HL-60 (cell line): ENCODE data around the gene RUBCNL.

ENCODE experiments used
- DNase-seq, 2 experiments: peaks; one replicate each; pipeline ENCODE4 v3.0.0-alpha.2; 2010 to 2020; ENCODE audit warnings: low read depth in 1 of 2, low spot score in 1 of 2
- H3K27ac ChIP-seq: fragments of 250-450 bp; sonication (Bioruptor Pico); replicated peaks from 2 replicates; pipeline ENCODE4 v1.5.1; 2020; ENCODE audit warnings: mild to moderate bottlenecking, moderate library complexity
- H3K27me3 ChIP-seq: fragments of 250-450 bp; sonication (Bioruptor Pico); 2 replicates; pipeline ENCODE4 v1.5.1; 2021; ENCODE audit warnings: mild to moderate bottlenecking, moderate library complexity; ENCODE audit not compliant: insufficient read depth, poor library complexity, severe bottlenecking
- H3K4me3 ChIP-seq: replicated peaks from 2 replicates; pipeline ENCODE4 v1.5.1; 2011; ENCODE audit warnings: mild to moderate bottlenecking, control low read depth, low read length; ENCODE audit not compliant: insufficient read depth
- GABPA ChIP-seq: IDR thresholded peaks from 2 replicates; pipeline ENCODE4 v1.6.1; 2012; ENCODE audit warnings: low read depth
- POLR2AphosphoS5 ChIP-seq: IDR thresholded peaks from 2 replicates; pipeline ENCODE4 v1.6.1; 2012; ENCODE audit warnings: low read depth
- SPI1 ChIP-seq: IDR thresholded peaks from 2 replicates; pipeline ENCODE4 v1.6.1; 2012; ENCODE audit warnings: low read depth, mild to moderate bottlenecking, borderline replicate concordance
- TF ChIP-seq, protein P1 (sequence below): IDR thresholded peaks from 2 replicates; pipeline ENCODE4 v1.6.1; 2012; ENCODE audit warnings: low read depth; ENCODE audit not compliant: insufficient replicate concordance
- TF ChIP-seq, protein P2 (sequence below): IDR thresholded peaks from one replicate; pipeline ENCODE4 v1.5.1; 2011; ENCODE audit warnings: low read length, control low read depth, inconsistent platforms; ENCODE audit not compliant: insufficient read depth

Gene RUBCNL

DNA sequence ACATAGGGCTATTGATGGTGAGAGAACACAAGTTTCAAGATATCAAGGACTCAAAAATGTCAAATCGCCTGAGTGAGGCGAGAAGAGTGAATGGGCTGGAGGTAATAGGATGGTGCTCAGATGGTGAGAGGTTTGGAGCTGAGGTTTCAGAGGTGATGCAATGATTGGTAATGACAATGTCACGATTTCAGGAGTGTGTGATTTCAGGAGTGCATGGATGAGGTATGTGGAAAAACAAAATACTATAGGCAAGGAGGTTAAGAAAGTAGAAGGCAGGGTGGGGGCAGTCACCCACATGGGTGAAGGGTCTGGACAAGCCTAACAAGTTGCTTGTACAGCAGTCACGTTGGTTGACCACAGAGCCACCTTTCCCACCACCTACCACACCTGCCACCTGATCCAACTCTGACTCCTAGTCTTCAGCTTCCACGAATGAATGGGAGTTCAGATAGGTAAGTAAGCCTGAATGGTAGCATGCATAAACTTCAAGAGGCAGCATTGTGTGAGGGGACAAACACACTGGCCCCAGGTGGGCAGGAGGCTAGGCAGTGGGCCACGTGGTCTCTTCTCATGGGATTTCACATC, 71.5 kb downstream of the RUBCNL start:
- H3K27ac ChIP-seq: no peak overlapping the region
- H3K4me3 ChIP-seq: no peak overlapping the region
- no peaks in the 10 kb centered on the region for H3K27me3 ChIP-seq
- TF ChIP-seq, protein P1, sequence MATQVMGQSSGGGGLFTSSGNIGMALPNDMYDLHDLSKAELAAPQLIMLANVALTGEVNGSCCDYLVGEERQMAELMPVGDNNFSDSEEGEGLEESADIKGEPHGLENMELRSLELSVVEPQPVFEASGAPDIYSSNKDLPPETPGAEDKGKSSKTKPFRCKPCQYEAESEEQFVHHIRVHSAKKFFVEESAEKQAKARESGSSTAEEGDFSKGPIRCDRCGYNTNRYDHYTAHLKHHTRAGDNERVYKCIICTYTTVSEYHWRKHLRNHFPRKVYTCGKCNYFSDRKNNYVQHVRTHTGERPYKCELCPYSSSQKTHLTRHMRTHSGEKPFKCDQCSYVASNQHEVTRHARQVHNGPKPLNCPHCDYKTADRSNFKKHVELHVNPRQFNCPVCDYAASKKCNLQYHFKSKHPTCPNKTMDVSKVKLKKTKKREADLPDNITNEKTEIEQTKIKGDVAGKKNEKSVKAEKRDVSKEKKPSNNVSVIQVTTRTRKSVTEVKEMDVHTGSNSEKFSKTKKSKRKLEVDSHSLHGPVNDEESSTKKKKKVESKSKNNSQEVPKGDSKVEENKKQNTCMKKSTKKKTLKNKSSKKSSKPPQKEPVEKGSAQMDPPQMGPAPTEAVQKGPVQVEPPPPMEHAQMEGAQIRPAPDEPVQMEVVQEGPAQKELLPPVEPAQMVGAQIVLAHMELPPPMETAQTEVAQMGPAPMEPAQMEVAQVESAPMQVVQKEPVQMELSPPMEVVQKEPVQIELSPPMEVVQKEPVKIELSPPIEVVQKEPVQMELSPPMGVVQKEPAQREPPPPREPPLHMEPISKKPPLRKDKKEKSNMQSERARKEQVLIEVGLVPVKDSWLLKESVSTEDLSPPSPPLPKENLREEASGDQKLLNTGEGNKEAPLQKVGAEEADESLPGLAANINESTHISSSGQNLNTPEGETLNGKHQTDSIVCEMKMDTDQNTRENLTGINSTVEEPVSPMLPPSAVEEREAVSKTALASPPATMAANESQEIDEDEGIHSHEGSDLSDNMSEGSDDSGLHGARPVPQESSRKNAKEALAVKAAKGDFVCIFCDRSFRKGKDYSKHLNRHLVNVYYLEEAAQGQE: no peak
- TF ChIP-seq, protein P2, sequence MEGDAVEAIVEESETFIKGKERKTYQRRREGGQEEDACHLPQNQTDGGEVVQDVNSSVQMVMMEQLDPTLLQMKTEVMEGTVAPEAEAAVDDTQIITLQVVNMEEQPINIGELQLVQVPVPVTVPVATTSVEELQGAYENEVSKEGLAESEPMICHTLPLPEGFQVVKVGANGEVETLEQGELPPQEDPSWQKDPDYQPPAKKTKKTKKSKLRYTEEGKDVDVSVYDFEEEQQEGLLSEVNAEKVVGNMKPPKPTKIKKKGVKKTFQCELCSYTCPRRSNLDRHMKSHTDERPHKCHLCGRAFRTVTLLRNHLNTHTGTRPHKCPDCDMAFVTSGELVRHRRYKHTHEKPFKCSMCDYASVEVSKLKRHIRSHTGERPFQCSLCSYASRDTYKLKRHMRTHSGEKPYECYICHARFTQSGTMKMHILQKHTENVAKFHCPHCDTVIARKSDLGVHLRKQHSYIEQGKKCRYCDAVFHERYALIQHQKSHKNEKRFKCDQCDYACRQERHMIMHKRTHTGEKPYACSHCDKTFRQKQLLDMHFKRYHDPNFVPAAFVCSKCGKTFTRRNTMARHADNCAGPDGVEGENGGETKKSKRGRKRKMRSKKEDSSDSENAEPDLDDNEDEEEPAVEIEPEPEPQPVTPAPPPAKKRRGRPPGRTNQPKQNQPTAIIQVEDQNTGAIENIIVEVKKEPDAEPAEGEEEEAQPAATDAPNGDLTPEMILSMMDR: no peak
- TF ChIP-seq POLR2AphosphoS5 (no peak), SPI1 (no peak)
- no peak for DNase-seq

DNA sequence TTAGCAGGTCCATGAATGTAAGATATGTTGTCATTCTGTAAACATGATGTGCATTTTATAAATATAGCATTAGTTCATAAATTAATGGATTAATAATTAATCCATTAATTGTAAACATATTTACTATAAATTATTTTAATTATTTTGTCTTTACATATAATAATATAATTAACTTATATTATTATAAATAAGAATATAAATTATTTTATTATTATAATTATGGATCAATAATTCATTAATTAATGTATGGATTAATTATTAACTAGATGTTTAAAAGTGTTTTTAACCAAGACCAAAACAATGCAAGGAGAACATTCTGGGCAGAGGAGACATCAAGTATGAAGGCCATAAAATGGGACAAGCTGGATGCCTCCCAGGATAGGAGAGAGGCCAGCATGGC, 72.0 kb downstream of the RUBCNL start:
- H3K27me3 ChIP-seq: no peaks in the 10 kb centered on the region
- H3K4me3 ChIP-seq: no peak overlapping the region
- TF ChIP-seq GABPA (no peak), SPI1 (no peak), POLR2AphosphoS5 (no peak)
- TF ChIP-seq, protein P1: no peak
- TF ChIP-seq, protein P2: no peak
- H3K27ac ChIP-seq: no peak overlapping the region
- no peak for DNase-seq

DNA sequence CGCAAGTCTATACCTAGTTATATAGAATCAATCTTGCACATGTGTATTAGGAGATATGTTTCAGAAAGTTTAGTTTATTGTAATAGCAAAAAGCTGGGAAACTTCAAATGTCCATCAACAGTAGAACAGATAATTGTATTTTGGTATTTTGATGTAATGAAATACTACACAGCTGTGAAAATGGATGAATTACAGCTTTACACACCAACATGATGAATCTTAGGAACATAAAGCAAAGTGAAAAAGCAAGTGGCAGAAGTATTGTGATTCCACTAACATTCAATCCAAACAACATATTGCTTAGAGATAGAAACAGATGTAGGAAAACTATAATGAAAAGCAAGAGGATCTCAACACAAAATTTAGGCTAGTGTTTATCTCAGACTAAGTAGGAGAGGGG, 72.5 kb downstream of the RUBCNL start:
- TF ChIP-seq, protein P1: no peak
- TF ChIP-seq, protein P2: no peak
- TF ChIP-seq POLR2AphosphoS5 (no peak), SPI1 (no peak), GABPA (no peak)

More for the DNA sequence above, 72.5 kb downstream of the RUBCNL start:
- Histone ChIP-seq H3K27me3 (no peaks in the 10 kb centered on the region), H3K4me3 (no peak overlapping the region), H3K27ac (no peak overlapping the region; the same call in 1 of the 2 replicates)
- DNase-seq: no peak
